Thyroid gland (tissue), 4 donors: ENCODE measurements around the gene COG4.

ENCODE experiments used
- CTCF ChIP-seq, 6 experiments: fragments of 200-600 bp in 3 of 6; fragments of 450-650 bp in 3 of 6; sonication (generic) in 3 of 6; IDR thresholded peaks; one replicate each; pipeline ENCODE4 v1.5.1; 2016 to 2019; ENCODE audit warnings: antibody characterized with exemption in 6 of 6, mild to moderate bottlenecking in 2 of 6, inconsistent platforms in 1 of 6, moderate library complexity in 1 of 6
- POLR2A ChIP-seq, 2 donors: fragments of 450-650 bp; IDR thresholded peaks; one replicate each; pipeline ENCODE4 v1.6.1; 2017; ENCODE audit warnings: antibody characterized with exemption in 2 of 2, mild to moderate bottlenecking in 2 of 2, moderate library complexity in 1 of 2

GRCh38 chr16:70526403-70526802 is 3.0 kb upstream of the COG4 start:
- TF ChIP-seq POLR2A (IDR thresholded peaks at IDR 0.05), result no peak
- no peak for TF ChIP-seq CTCF (IDR thresholded peaks at IDR 0.05)
